ENCODE measurements around the gene L3MBTL4. TPM values are rescaled to one million over a fixed set of nuclear protein-coding genes. Genes with fewer than 3 reads are reported as not detected.

Gene L3MBTL4
- total and polyA plus RNA-seq, 2 donors = 3.4 to 4.3 TPM

GRCh38 chr18:6210349-6211173, 204.2 kb downstream of the L3MBTL4 start:
- Histone ChIP-seq H3K27me3 (ENCODE audit: control insufficient read depth in 2 of 2, insufficient read depth in 1 of 2, low read length in 1 of 2) (no peaks in the 10 kb centered on the region), H3K27ac (ENCODE audit: low read depth in 1 of 2, low read length in 1 of 2) (no peak overlapping the region), H3K9me3 (ENCODE audit: control insufficient read depth in 2 of 2, insufficient read depth in 1 of 2, low read length in 1 of 2) (no peaks in the 10 kb centered on the region), H3K4me3 (ENCODE audit: low read length in 2 of 2) (no peak overlapping the region), H3K36me3 (ENCODE audit: control insufficient read depth in 2 of 2, insufficient read depth in 2 of 2, low read length in 1 of 2) (no peaks in the 10 kb centered on the region), H3K4me1 (ENCODE audit: control insufficient read depth in 2 of 2, insufficient read depth in 2 of 2, low read length in 2 of 2) (no peaks in the 10 kb centered on the region)
- 93% methylated on average over 3 of the region's 3 CpGs for WGBS
- no peak for DNase-seq (ENCODE audit: low read depth in 6 of 9, low spot score in 9 of 9)

GRCh38 chr18:6207941-6208340, 206.8 kb downstream of the L3MBTL4 start:
- H3K4me1 ChIP-seq (ENCODE audit: control insufficient read depth in 2 of 2, insufficient read depth in 2 of 2, low read length in 2 of 2) = no peaks in the 10 kb centered on the region
- H3K4me3 ChIP-seq (ENCODE audit: low read length in 2 of 2) = no peak overlapping the region
- DNase-seq (ENCODE audit: low read depth in 6 of 9, low spot score in 9 of 9) = no peak
- WGBS = 99% methylated on average over 3 of the region's 3 CpGs
- H3K27ac ChIP-seq (ENCODE audit: low read depth in 1 of 2, low read length in 1 of 2) = no peak overlapping the region
- H3K9me3 ChIP-seq (ENCODE audit: control insufficient read depth in 2 of 2, insufficient read depth in 1 of 2, low read length in 1 of 2) = no peaks in the 10 kb centered on the region
- no peaks in the 10 kb centered on the region for H3K36me3 ChIP-seq (ENCODE audit: control insufficient read depth in 2 of 2, insufficient read depth in 2 of 2, low read length in 1 of 2)
- H3K27me3 ChIP-seq (ENCODE audit: control insufficient read depth in 2 of 2, insufficient read depth in 1 of 2, low read length in 1 of 2) = no peaks in the 10 kb centered on the region

GRCh38 chr18:6207116-6207515, 207.6 kb downstream of the L3MBTL4 start:
- no peak for DNase-seq (ENCODE audit: low read depth in 6 of 9, low spot score in 9 of 9)
- Histone ChIP-seq H3K4me3 (ENCODE audit: low read length in 2 of 2) (no peak overlapping the region), H3K36me3 (ENCODE audit: control insufficient read depth in 2 of 2, insufficient read depth in 2 of 2, low read length in 1 of 2) (no peaks in the 10 kb centered on the region), H3K27me3 (ENCODE audit: control insufficient read depth in 2 of 2, insufficient read depth in 1 of 2, low read length in 1 of 2) (no peaks in the 10 kb centered on the region), H3K9me3 (ENCODE audit: control insufficient read depth in 2 of 2, insufficient read depth in 1 of 2, low read length in 1 of 2) (no peaks in the 10 kb centered on the region), H3K4me1 (ENCODE audit: control insufficient read depth in 2 of 2, insufficient read depth in 2 of 2, low read length in 2 of 2) (no peaks in the 10 kb centered on the region), H3K27ac (ENCODE audit: low read depth in 1 of 2, low read length in 1 of 2) (no peak overlapping the region)
- WGBS = 91% methylated on average over 2 of the region's 2 CpGs

- Histone ChIP-seq H3K4me3 (ENCODE audit: low read length in 2 of 2) (no peak overlapping the region), H3K4me1 (ENCODE audit: control insufficient read depth in 2 of 2, insufficient read depth in 2 of 2, low read length in 2 of 2) (no peaks in the 10 kb centered on the region), H3K27me3 (ENCODE audit: control insufficient read depth in 2 of 2, insufficient read depth in 1 of 2, low read length in 1 of 2) (no peaks in the 10 kb centered on the region), H3K27ac (ENCODE audit: low read depth in 1 of 2, low read length in 1 of 2) (no peak overlapping the region), H3K9me3 (ENCODE audit: control insufficient read depth in 2 of 2, insufficient read depth in 1 of 2, low read length in 1 of 2) (no peaks in the 10 kb centered on the region), H3K36me3 (ENCODE audit: control insufficient read depth in 2 of 2, insufficient read depth in 2 of 2, low read length in 1 of 2) (no peaks in the 10 kb centered on the region)
- WGBS = 87% methylated on average over 2 of the region's 2 CpGs
- DNase-seq (ENCODE audit: low read depth in 6 of 9, low spot score in 9 of 9) = no peak
Measured at GRCh38 chr18:6205706-6206105, 209.0 kb downstream of the L3MBTL4 start.

GRCh38 chr18:6204476-6204875, 210.2 kb downstream of the L3MBTL4 start:
- no peaks in the 10 kb centered on the region for H3K4me1 ChIP-seq (ENCODE audit: control insufficient read depth in 2 of 2, insufficient read depth in 2 of 2, low read length in 2 of 2)

GRCh38 chr18:6203791-6204190, 210.9 kb downstream of the L3MBTL4 start:
- no peak overlapping the region for H3K27ac ChIP-seq (ENCODE audit: low read depth in 1 of 2, low read length in 1 of 2)
- no peak overlapping the region for H3K4me3 ChIP-seq (ENCODE audit: low read length in 2 of 2)
- no peak for DNase-seq (ENCODE audit: low read depth in 6 of 9, low spot score in 9 of 9)
- H3K9me3 ChIP-seq (ENCODE audit: control insufficient read depth in 2 of 2, insufficient read depth in 1 of 2, low read length in 1 of 2) = no peaks in the 10 kb centered on the region
- WGBS = 88% methylated on average over 3 of the region's 3 CpGs
- no peaks in the 10 kb centered on the region for H3K27me3 ChIP-seq (ENCODE audit: control insufficient read depth in 2 of 2, insufficient read depth in 1 of 2, low read length in 1 of 2)
- no peaks in the 10 kb centered on the region for H3K4me1 ChIP-seq (ENCODE audit: control insufficient read depth in 2 of 2, insufficient read depth in 2 of 2, low read length in 2 of 2)
- no peaks in the 10 kb centered on the region for H3K36me3 ChIP-seq (ENCODE audit: control insufficient read depth in 2 of 2, insufficient read depth in 2 of 2, low read length in 1 of 2)

More at GRCh38 chr18:6204476-6204875, 210.2 kb downstream of the L3MBTL4 start:
- Histone ChIP-seq H3K27ac (ENCODE audit: low read depth in 1 of 2, low read length in 1 of 2) (no peak overlapping the region), H3K27me3 (ENCODE audit: control insufficient read depth in 2 of 2, insufficient read depth in 1 of 2, low read length in 1 of 2) (no peaks in the 10 kb centered on the region), H3K4me3 (ENCODE audit: low read length in 2 of 2) (no peak overlapping the region), H3K36me3 (ENCODE audit: control insufficient read depth in 2 of 2, insufficient read depth in 2 of 2, low read length in 1 of 2) (no peaks in the 10 kb centered on the region), H3K9me3 (ENCODE audit: control insufficient read depth in 2 of 2, insufficient read depth in 1 of 2, low read length in 1 of 2) (no peaks in the 10 kb centered on the region)
- no peak for DNase-seq (ENCODE audit: low read depth in 6 of 9, low spot score in 9 of 9)

GRCh38 chr18:6202861-6203260, 211.8 kb downstream of the L3MBTL4 start:
- Histone ChIP-seq H3K27me3 (ENCODE audit: control insufficient read depth in 2 of 2, insufficient read depth in 1 of 2, low read length in 1 of 2) (no peaks in the 10 kb centered on the region), H3K4me1 (ENCODE audit: control insufficient read depth in 2 of 2, insufficient read depth in 2 of 2, low read length in 2 of 2) (no peaks in the 10 kb centered on the region), H3K9me3 (ENCODE audit: control insufficient read depth in 2 of 2, insufficient read depth in 1 of 2, low read length in 1 of 2) (no peaks in the 10 kb centered on the region), H3K27ac (ENCODE audit: low read depth in 1 of 2, low read length in 1 of 2) (no peak overlapping the region), H3K4me3 (ENCODE audit: low read length in 2 of 2) (no peak overlapping the region), H3K36me3 (ENCODE audit: control insufficient read depth in 2 of 2, insufficient read depth in 2 of 2, low read length in 1 of 2) (no peaks in the 10 kb centered on the region)
- 78% methylated on average over 1 of the region's 1 CpG for WGBS
- DNase-seq (ENCODE audit: low read depth in 6 of 9, low spot score in 9 of 9) = no peak

GRCh38 chr18:6200204-6200774, 214.4 kb downstream of the L3MBTL4 start:
- H3K9me3 ChIP-seq (ENCODE audit: control insufficient read depth in 2 of 2, insufficient read depth in 1 of 2, low read length in 1 of 2) = no peaks in the 10 kb centered on the region
- no peaks in the 10 kb centered on the region for H3K27me3 ChIP-seq (ENCODE audit: control insufficient read depth in 2 of 2, insufficient read depth in 1 of 2, low read length in 1 of 2)
- no peaks in the 10 kb centered on the region for H3K4me1 ChIP-seq (ENCODE audit: control insufficient read depth in 2 of 2, insufficient read depth in 2 of 2, low read length in 2 of 2)
- WGBS = 93% methylated on average over 4 of the region's 4 CpGs
- H3K4me3 ChIP-seq (ENCODE audit: low read length in 2 of 2) = no peak overlapping the region
- no peak for DNase-seq (ENCODE audit: low read depth in 6 of 9, low spot score in 9 of 9)
- no peak overlapping the region for H3K27ac ChIP-seq (ENCODE audit: low read depth in 1 of 2, low read length in 1 of 2)
- no peaks in the 10 kb centered on the region for H3K36me3 ChIP-seq (ENCODE audit: control insufficient read depth in 2 of 2, insufficient read depth in 2 of 2, low read length in 1 of 2)

- H3K27me3 ChIP-seq (ENCODE audit: control insufficient read depth in 2 of 2, insufficient read depth in 1 of 2, low read length in 1 of 2) = no peaks in the 10 kb centered on the region
- H3K4me3 ChIP-seq (ENCODE audit: low read length in 2 of 2) = no peak overlapping the region
- no peaks in the 10 kb centered on the region for H3K36me3 ChIP-seq (ENCODE audit: control insufficient read depth in 2 of 2, insufficient read depth in 2 of 2, low read length in 1 of 2)
- no peak overlapping the region for H3K27ac ChIP-seq (ENCODE audit: low read depth in 1 of 2, low read length in 1 of 2)
- WGBS = 95% methylated on average over 1 of the region's 1 CpG
- H3K4me1 ChIP-seq (ENCODE audit: control insufficient read depth in 2 of 2, insufficient read depth in 2 of 2, low read length in 2 of 2) = no peaks in the 10 kb centered on the region
- no peaks in the 10 kb centered on the region for H3K9me3 ChIP-seq (ENCODE audit: control insufficient read depth in 2 of 2, insufficient read depth in 1 of 2, low read length in 1 of 2)
- DNase-seq (ENCODE audit: low read depth in 6 of 9, low spot score in 9 of 9) = no peak
Measured at GRCh38 chr18:6199777-6200176, 214.9 kb downstream of the L3MBTL4 start.
